Left renal pelvis (tissue), 4 donors: ENCODE results near the gene NGB. TPM values are rescaled to one million over a fixed set of nuclear protein-coding genes. Genes with fewer than 3 reads are reported as not detected.
"Not testable (repeated sequence)": the region's sequence is repeated elsewhere in the genome, so short reads cannot be mapped to it uniquely, and the experiment has no call there.

Experiments
- DNase-seq, 4 donors: peaks; one replicate each; pipeline ENCODE4 v3.0.0-alpha.2; 2013; ENCODE audit warnings: low read depth in 4 of 4, low spot score in 3 of 4
- polyA plus RNA-seq, 4 donors: library from polyadenylated mRNA; unstranded; fragments of 120-200 nt; gene quantifications; one replicate each; pipeline ENCODE4 v1.2.1, GENCODE V29; 2013; ENCODE audit not compliant: insufficient read length in 4 of 4

NGB gene
- polyA plus RNA-seq, result under 1 TPM in 1 of 4 donors, not detected in 3; 0.07 TPM

GRCh38 chr14:77271113-77271710 is at the start of gene NGB:
Gene NGB, minus strand, starts transcription at chr14:77271206. Its CDS starts 269 bp downstream, at chr14:77270937.
- DNase-seq, result no peak

GRCh38 chr14:77320238-77320935 is 49.4 kb upstream of the NGB start, which contains the start of gene POMT2:
Gene POMT2, minus strand, starts transcription at chr14:77320883. Its CDS starts 202 bp downstream, at chr14:77320681.
- peak; percentile 75 to 83 (median 81) for DNase-seq

GRCh38 chr14:77319422-77319821 is 48.4 kb upstream of the NGB start:
- peak in 1 of 4 donors; percentile 15 for DNase-seq

DNA sequence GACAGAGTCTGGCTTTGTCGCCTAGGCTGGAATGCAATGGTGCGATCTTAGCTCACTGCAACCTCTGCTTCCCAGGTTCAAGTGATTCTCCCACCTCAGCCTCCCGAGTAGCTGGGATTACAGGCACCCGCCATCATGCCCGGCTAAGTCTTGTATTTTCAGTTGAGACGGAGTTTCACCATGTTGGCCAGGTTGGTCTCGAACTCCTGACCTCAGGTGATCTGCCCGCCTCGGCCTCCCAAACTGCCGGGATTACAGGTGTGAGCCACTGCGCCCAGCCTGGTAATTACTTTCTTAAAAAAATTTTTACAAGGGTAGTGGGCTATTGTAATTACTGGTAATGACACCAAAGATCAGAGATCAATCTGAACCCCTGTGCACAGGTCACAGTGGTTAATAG is 47.8 kb upstream of the NGB start:
- DNase-seq, result not testable (repeated sequence)

DNA sequence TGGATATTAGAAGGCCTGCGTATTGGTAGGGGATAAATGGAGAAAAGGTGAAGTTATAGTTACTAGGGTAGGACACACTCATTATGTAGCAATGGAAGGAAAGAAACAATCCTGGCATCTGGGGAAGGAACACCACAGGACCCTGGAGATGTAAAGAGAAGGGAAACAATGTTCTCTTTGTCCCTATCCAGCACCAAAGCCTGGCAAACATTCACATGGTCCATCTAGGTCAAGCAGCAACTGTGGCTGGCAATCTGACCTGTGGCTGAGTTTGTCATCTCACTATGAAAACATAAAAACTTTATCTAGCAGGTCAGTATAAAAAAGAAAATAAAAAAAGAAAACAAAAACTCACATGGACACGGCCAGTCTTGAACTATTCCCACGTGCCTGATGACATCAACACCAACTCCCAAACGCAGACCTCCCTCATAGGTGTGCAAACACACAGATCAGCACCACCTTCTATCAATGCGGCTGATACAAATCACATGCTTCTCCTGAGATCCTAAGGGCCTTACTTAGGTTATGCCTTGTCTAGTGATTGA is 47.1 kb upstream of the NGB start:
- no peak for DNase-seq

DNA sequence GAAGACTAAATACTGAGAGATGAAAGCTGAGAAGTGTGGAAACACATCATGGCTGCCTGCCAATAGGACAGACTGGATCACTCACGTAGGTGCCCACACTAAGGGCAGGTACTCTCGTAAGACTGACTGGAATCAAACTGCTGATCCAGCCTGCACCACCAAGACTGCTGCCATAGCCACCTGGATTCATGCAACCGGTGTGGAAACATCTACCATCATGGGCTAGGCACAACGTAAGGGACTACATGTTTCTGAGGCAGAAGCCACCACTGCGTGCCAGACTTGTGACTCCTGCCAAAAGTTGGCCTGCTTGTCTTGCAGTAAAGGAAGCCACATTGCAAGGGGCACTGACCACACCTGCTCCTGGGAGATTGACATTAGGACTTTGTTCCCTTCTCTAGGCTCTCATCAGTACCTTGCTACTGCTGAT is 45.9 kb upstream of the NGB start:
- no peak for DNase-seq

DNA sequence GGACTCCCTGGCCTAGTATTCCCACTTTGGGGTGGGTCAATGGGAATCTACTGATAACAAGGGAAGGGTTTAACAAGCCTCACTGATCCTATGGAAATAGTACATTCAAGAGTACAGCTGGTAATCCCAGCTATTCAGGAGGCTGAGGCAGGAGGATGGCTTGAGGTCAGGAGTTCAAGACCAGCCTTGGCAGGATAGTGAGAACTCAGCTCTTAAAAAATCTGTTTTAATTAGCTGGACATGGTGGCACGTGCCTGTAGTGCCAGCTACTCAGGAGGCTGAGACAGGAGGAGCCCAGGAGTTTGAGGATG is 45.1 kb upstream of the NGB start:
- DNase-seq, result no peak

DNA sequence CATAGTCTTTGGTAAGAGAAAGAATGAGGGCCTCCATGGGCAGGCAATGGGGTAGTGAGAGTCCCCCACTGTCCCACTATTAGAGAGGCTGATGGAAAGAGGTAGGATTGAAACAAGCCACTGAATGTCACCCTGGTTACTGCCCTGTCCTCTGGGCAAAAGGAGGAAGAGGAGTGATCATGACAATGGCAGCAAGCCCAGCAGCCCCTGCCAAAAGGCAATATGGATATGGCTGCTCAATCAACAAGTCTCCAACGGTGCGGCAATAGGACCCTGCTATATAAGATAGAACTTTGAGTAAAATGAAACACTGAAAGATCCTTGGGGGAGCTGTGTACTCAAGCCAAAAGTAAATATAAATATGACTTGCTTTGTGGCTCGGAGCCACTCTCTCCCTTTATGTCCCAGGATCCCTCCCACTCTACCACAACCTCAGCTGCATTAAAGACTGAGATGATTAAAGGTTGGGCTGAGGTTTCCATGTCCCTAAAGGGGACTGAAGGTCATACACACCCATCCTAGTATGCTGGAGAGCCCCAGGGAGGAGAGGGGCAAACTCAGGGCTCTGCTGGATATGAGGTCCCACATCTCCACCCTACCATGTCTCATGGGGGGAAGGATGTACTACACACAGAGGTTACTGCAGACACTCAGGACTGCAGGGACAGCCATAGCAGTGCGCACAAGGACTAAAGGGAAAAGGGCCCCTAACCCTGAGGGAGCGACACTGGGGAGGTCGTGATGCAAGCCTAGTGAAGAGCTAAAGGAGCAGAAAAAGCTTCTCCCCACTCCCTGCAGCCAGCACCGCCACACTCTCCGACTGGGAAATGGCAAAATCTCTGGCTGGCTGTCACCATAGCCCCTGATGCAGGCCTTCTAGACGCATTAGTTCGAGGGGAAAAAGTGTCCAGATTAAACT is 43.8 kb upstream of the NGB start:
- DNase-seq, result no peak

DNA sequence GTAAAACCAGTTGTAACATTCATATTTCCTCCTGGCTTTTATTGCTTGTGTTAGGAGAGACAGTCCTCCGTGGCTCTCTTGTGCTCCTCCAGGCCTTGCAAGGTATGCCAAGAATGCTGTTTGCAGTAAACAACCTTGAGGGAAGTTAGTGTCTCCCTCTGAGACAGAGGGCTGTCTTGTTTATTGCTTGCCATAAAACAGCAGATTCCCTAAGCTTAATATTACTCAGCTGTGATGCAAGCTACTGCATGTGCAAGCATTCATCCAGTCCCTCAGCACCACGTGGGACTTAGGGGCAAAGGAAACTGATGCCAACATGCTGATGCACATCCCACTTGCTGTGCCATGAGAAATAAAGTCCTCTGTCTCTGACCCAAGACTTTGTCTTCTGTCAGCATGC is 43.0 kb upstream of the NGB start:
- DNase-seq, result peak in 1 of 4 donors; percentile 30

DNA sequence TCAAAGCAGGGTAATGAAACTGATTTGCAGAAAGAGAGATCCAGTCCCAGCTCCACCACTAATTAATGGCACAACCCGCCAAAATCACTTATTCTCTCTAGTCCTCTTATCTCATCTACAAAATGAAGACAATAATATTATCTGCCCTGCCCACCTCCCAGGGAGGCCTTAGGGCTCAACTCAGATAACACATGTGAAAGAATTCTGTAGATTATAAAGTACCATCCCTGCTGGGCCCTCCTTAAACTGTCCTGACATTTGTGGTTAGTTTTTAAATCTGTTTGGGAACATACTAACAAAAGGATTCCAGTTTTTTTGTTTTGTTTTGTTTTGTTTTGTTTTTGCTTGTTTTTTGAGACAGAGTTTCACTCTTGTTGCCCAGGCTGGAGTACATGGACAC is 42.4 kb upstream of the NGB start:
- no peak for DNase-seq

DNA sequence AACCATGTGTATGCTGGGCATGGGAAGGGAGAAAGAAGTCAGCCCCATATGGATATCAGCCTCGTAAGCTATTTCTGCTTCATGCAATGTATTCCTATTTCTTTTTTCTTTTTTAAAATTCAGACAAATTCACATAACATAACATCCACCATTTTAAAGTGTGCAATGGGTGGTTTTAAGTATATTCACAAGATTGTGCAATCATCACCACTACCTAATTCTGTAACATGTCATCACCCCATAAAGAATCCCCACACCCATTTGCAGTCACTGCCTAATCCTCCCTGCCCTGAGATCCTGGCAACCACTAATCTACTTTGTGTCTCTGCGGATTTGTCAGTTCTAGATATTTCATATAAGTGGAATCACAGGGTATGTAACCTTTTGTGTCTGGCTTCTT is 40.2 kb upstream of the NGB start:
- no peak for DNase-seq

- DNase-seq, result no peak
These were observed 39.0 kb upstream of the NGB start for GRCh38 chr14:77310026-77310425.

DNA sequence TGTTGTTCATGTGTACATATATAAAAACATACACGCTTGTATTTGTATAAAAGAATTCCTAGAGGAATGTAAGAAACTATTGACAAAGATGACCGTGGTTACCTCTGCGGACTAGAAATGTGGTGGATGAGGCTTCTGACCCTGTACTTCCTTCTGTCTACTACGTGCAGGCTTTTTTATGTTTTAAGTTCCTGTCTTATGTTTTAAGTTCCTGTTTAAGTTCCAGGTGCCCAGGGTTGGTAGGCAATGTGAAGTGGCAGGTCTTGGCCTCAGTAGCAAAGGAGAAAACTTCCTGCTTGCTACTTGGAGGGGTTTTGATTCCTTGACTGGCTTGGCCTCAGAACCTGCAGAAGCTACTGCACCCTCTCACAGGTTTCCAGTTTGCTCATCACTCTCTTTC is 38.1 kb upstream of the NGB start:
- DNase-seq, result no peak

GRCh38 chr14:77306851-77307496 is 36.0 kb upstream of the NGB start:
- DNase-seq, result no peak

- no peak for DNase-seq
These were observed 35.4 kb upstream of the NGB start for GRCh38 chr14:77306416-77306815.

DNA sequence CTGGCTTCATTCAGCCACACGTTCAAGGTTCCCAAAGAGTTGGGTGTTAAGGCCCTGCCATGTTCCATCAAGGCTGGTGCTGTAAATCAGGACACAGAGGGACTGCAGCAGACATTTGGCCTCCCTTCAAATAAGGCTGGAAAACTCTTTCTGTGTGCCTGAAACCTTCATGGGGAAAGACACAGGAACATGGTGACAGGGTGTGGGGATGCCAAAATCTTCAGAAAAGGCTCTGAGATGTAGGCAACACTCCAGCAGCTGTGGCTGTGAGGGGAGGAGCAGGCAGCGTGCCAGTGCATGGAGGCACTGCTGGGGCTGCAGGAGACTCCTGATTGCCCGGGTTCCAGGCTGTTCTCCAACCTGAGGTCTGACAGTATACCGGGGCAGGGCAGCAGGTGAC is 34.7 kb upstream of the NGB start:
- DNase-seq, result no peak

GRCh38 chr14:77303417-77304156 is 32.6 kb upstream of the NGB start:
- no peak for DNase-seq

DNA sequence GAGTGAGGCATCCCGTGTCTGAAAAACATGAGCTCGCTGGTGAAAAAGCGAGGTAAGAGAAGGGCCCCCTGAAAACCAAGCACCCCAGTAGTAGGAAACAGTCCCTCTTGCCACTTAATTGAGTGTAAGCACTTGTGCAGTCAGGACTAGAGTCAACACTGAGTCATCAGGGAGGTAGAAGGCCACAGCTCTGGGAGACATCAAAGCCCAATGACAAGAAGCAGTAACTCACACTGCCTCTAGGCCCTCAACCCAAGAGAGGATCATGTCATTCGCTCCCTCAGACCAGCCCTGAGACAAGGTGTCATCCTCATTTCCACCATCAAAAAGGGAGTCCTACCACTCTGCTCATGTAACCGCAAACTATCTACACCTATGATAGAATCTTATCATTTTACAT is 31.9 kb upstream of the NGB start:
- no peak for DNase-seq

GRCh38 chr14:77301103-77301502 is 30.1 kb upstream of the NGB start:
- DNase-seq, result peak in 2 of 4 donors; percentile 62 to 65

DNA sequence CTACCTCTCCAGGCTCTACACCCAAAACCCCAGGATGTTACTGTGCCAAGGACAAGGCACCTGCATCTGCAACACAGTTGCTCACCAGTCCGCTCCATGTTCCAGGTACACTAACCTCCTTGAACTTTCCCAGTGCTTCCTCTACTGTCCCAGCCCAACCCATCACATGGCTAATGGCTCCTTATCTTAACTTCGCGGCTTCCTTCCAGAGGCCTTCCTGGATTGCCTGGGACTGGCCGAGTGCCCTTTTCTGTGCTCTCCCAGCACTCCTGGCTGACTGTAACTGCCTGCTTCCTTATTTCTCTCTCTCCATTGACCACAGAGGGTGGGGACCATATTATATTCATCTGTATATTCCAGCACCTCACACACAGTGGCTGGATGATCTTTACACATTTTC is 28.8 kb upstream of the NGB start:
- DNase-seq, result no peak
